H9 (cell line): ENCODE results near the gene ZIC4. TPM values are rescaled to one million over a fixed set of nuclear protein-coding genes. Genes with fewer than 3 reads are reported as not detected.

Experiments
- DNase-seq: peaks from one replicate; pipeline ENCODE4 v3.0.0-alpha.2; 2017
- H2AFZ ChIP-seq: one replicate; pipeline ENCODE4 v1.6.1; 2013; ENCODE audit warnings: mild to moderate bottlenecking, low read length, control low read depth, moderate library complexity
- H2AK5ac ChIP-seq: 2 replicates; pipeline ENCODE4 v1.6.1; 2013; ENCODE audit warnings: low read length, control low read depth, mixed read lengths; ENCODE audit not compliant: insufficient read length
- H2BK120ac ChIP-seq: one replicate; pipeline ENCODE4 v1.6.1; 2013; ENCODE audit warnings: low read depth, mild to moderate bottlenecking, low read length, control low read depth, inconsistent platforms; ENCODE audit not compliant: poor library complexity, severe bottlenecking
- H2BK12ac ChIP-seq: 2 replicates; pipeline ENCODE4 v1.6.1; 2013; ENCODE audit warnings: low read length, control low read depth, mixed read lengths, low read depth; ENCODE audit not compliant: insufficient read length
- H2BK15ac ChIP-seq: 2 replicates; pipeline ENCODE4 v1.6.1; 2013; ENCODE audit warnings: low read depth, low read length, control low read depth
- H2BK20ac ChIP-seq: one replicate; pipeline ENCODE4 v1.6.1; 2013; ENCODE audit warnings: low read depth, mild to moderate bottlenecking, low read length, control low read depth, inconsistent platforms; ENCODE audit not compliant: poor library complexity, severe bottlenecking
- H2BK5ac ChIP-seq: 2 replicates; pipeline ENCODE4 v1.6.1; 2013; ENCODE audit warnings: low read length, control low read depth, mixed read lengths; ENCODE audit not compliant: insufficient read length
- H3K14ac ChIP-seq: 2 replicates; pipeline ENCODE4 v1.6.1; 2013; ENCODE audit warnings: low read length, control low read depth; ENCODE audit not compliant: insufficient read depth
- H3K18ac ChIP-seq: 2 replicates; pipeline ENCODE4 v1.6.1; 2013; ENCODE audit warnings: low read depth, mild to moderate bottlenecking, mixed read lengths, low read length, control low read depth; ENCODE audit not compliant: insufficient read length
- H3K23ac ChIP-seq: 2 replicates; pipeline ENCODE4 v1.6.1; 2013; ENCODE audit warnings: low read length, control low read depth, mixed read lengths, low read depth; ENCODE audit not compliant: insufficient read length
- H3K23me2 ChIP-seq: 2 replicates; pipeline ENCODE4 v1.6.1; 2013; ENCODE audit warnings: low read depth, mild to moderate bottlenecking, mixed read lengths, low read length, control low read depth; ENCODE audit not compliant: insufficient read length, poor library complexity, severe bottlenecking
- H3K27ac ChIP-seq: 2 replicates; pipeline ENCODE4 v1.5.1; 2013; ENCODE audit warnings: low read length, control low read depth, mixed read lengths, low read depth; ENCODE audit not compliant: insufficient read length
- H3K27me3 ChIP-seq: 2 replicates; pipeline ENCODE4 v1.6.1; 2013; ENCODE audit warnings: low read length, control low read depth, inconsistent platforms; ENCODE audit not compliant: insufficient read depth
- H3K4ac ChIP-seq: 2 replicates; pipeline ENCODE4 v1.6.1; 2013; ENCODE audit warnings: low read depth, mild to moderate bottlenecking, control low read depth, inconsistent platforms, low read length, moderate library complexity
- H3K4me1 ChIP-seq: 2 replicates; pipeline ENCODE4 v1.6.1; 2013; ENCODE audit warnings: low read length, control low read depth, inconsistent platforms; ENCODE audit not compliant: insufficient read depth
- H3K4me2 ChIP-seq: 2 replicates; pipeline ENCODE4 v1.6.1; 2013; ENCODE audit warnings: low read length, control low read depth, mixed read lengths; ENCODE audit not compliant: insufficient read length, insufficient read depth
- H3K56ac ChIP-seq: 2 replicates; pipeline ENCODE4 v1.6.1; 2013; ENCODE audit warnings: low read depth, mild to moderate bottlenecking, mixed read lengths, low read length, control low read depth; ENCODE audit not compliant: insufficient read length
- H3K79me1 ChIP-seq: 2 replicates; pipeline ENCODE4 v1.6.1; 2013; ENCODE audit warnings: low read depth, mild to moderate bottlenecking, moderate library complexity, low read length, control low read depth, inconsistent platforms; ENCODE audit not compliant: insufficient read depth, poor library complexity, severe bottlenecking
- H3K79me2 ChIP-seq: 2 replicates; pipeline ENCODE4 v1.6.1; 2013; ENCODE audit warnings: low read length, control low read depth, inconsistent platforms; ENCODE audit not compliant: insufficient read depth
- H3K9ac ChIP-seq: 2 replicates; pipeline ENCODE4 v1.6.1; 2013; ENCODE audit warnings: low read length, control low read depth, mixed read lengths; ENCODE audit not compliant: insufficient read length; ENCODE audit errors: extremely low read depth
- H3K9me3 ChIP-seq: one replicate; pipeline ENCODE4 v1.6.1; 2013; ENCODE audit warnings: low read depth, low read length, inconsistent platforms; ENCODE audit not compliant: control insufficient read depth
- H3T11ph ChIP-seq: one replicate; pipeline ENCODE4 v1.6.1; 2013; ENCODE audit warnings: mild to moderate bottlenecking, low read length, control low read depth, inconsistent platforms
- H4K20me1 ChIP-seq: one replicate; pipeline ENCODE4 v1.6.1; 2013; ENCODE audit not compliant: control insufficient read depth, insufficient read length, insufficient read depth
- H4K5ac ChIP-seq: 2 replicates; pipeline ENCODE4 v1.6.1; 2013; ENCODE audit warnings: low read depth, mild to moderate bottlenecking, mixed read lengths, low read length, control low read depth; ENCODE audit not compliant: insufficient read length
- H4K8ac ChIP-seq: replicated peaks from 2 replicates; pipeline ENCODE4 v1.6.1; 2013; ENCODE audit warnings: low read length, control low read depth, mixed read lengths, low read depth; ENCODE audit not compliant: insufficient read length
- H4K91ac ChIP-seq: 2 replicates; pipeline ENCODE4 v1.6.1; 2013; ENCODE audit warnings: low read depth, mild to moderate bottlenecking, moderate library complexity, mixed read lengths, low read length, control low read depth; ENCODE audit not compliant: insufficient read length
- H3K27ac Mint-ChIP-seq, 3 experiments: 2 replicates in 2 of 3; 3 replicates in 1 of 3; pipeline ENCODE4 v1.8.0; 2020 to 2021; ENCODE audit warnings: mixed read lengths in 3 of 3, mild to moderate bottlenecking in 1 of 3, moderate library complexity in 1 of 3
- H3K27me3 Mint-ChIP-seq: 2 replicates; pipeline ENCODE4 v1.8.0; 2021; ENCODE audit warnings: low read depth, mild to moderate bottlenecking, moderate library complexity, mixed read lengths
- H3K36me3 Mint-ChIP-seq, 3 experiments: 2 replicates in 2 of 3; 3 replicates in 1 of 3; pipeline ENCODE4 v1.8.0; 2020 to 2021; ENCODE audit warnings: low read depth in 3 of 3, mixed read lengths in 3 of 3; ENCODE audit not compliant: insufficient read depth in 1 of 3
- H3K4me1 Mint-ChIP-seq, 2 experiments: 2 replicates each; pipeline ENCODE4 v1.8.0; 2020; ENCODE audit warnings: mixed read lengths in 2 of 2
- H3K4me3 Mint-ChIP-seq, 2 experiments: 2 replicates in 1 of 2; 3 replicates in 1 of 2; pipeline ENCODE4 v1.8.0; 2020 to 2021; ENCODE audit warnings: mild to moderate bottlenecking in 2 of 2, mixed read lengths in 2 of 2, moderate library complexity in 1 of 2
- H3K9me3 Mint-ChIP-seq, 2 experiments: 2 replicates in 1 of 2; 3 replicates in 1 of 2; pipeline ENCODE4 v1.8.0; 2020; ENCODE audit warnings: mild to moderate bottlenecking in 2 of 2, mixed read lengths in 2 of 2, moderate library complexity in 1 of 2
- WGBS: extraction: QIAGEN DNeasy Blood & Tissue Kit; methylation state at CpG from one replicate; pipeline ENCODE4 v1.1.7; 2013; ENCODE audit warnings: missing lambda C conversion rate, low lambda C conversion rate, mixed read lengths; ENCODE audit not compliant: insufficient read length; ENCODE audit errors: extremely low coverage; 5-methylcytosine and 5-hydroxymethylcytosine counted together
- total RNA-seq: library from RNA; stranded (reverse); gene quantifications from 2 replicates; pipeline ENCODE4 v1.2.1, GENCODE V29; 2021
- TF ChIP-seq, protein P1 (sequence below): fragments of 200-600 bp; sonication (generic); conservative IDR thresholded peaks from 3 replicates; pipeline ENCODE4 v1.8.0; 2021; ENCODE audit warnings: antibody characterized with exemption, mild to moderate bottlenecking

Gene ZIC4
- total RNA-seq, 1 experiment from 2014 or later, result not detected

DNA sequence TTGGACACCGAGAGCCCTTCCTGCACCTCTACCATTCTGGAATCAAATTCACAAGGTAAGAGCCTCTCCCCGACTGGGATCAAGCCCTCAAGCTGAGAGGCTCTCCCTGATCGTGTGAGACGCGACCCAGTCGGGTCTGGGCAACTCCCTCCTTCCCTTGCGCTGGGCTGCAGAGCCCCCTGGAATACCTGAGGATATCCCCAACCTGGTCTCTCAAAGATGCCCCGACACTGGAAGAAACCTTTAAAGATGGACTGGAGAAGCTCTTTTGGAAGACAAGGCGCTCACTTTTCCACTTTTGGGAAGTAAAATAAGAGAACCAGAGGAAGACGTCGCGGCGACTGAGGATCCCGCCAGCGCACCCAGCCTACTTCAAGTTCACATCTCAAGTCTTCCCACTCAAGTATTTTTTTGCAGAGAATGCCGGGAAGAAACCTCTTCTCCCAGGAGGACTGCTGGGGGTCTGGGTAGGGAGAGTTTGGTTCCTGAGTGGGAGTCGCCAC, 33.8 kb downstream of the ZIC4 start:
- no peak for DNase-seq
- Histone ChIP-seq H3T11ph (no peak overlapping the region), H4K8ac (no peak overlapping the region), H3K4me2 (no peak overlapping the region), H2AK5ac (no peak overlapping the region), H3K23me2 (peaks cover 1% of the 10 kb centered on the region), H3K79me1 (no peaks in the 10 kb centered on the region), H3K4me1 (peaks cover 3% of the 10 kb centered on the region; the same call in 1 of the 2 replicates), H3K14ac (no peak overlapping the region), H4K5ac (no peak overlapping the region), H3K27me3 (peaks cover 91% of the 10 kb centered on the region), H3K79me2 (no peaks in the 10 kb centered on the region), H2BK120ac (no peak overlapping the region), H2BK15ac (no peak overlapping the region), H2AFZ (no peak overlapping the region), H4K20me1 (no peaks in the 10 kb centered on the region), H3K56ac (no peak overlapping the region), H4K91ac (no peak overlapping the region), H3K18ac (no peak overlapping the region), H3K9me3 (no peaks in the 10 kb centered on the region), H3K4ac (no peak overlapping the region), H3K23ac (no peak overlapping the region), H2BK20ac (no peak overlapping the region), H3K27ac (no peak overlapping the region), H2BK5ac (no peak overlapping the region), H2BK12ac (no peak overlapping the region), H3K9ac (no peak overlapping the region)
- Mint-ChIP-seq H3K4me3 (peak overlapping the region in 1 of 2 experiments; percentile 72; a peak in 3 of 5 replicates), H3K36me3 (no peaks in the 10 kb centered on the region; a peak in 1 of 7 replicates), H3K27me3 (peaks cover 100% of the 10 kb centered on the region), H3K4me1 (peaks cover 35 to 70% of the 10 kb centered on the region in 2 experiments), H3K9me3 (peaks cover 0 to 2% of the 10 kb centered on the region in 2 experiments; a peak in 2 of 5 replicates), H3K27ac (no peak overlapping the region)
- TF ChIP-seq, protein P1, sequence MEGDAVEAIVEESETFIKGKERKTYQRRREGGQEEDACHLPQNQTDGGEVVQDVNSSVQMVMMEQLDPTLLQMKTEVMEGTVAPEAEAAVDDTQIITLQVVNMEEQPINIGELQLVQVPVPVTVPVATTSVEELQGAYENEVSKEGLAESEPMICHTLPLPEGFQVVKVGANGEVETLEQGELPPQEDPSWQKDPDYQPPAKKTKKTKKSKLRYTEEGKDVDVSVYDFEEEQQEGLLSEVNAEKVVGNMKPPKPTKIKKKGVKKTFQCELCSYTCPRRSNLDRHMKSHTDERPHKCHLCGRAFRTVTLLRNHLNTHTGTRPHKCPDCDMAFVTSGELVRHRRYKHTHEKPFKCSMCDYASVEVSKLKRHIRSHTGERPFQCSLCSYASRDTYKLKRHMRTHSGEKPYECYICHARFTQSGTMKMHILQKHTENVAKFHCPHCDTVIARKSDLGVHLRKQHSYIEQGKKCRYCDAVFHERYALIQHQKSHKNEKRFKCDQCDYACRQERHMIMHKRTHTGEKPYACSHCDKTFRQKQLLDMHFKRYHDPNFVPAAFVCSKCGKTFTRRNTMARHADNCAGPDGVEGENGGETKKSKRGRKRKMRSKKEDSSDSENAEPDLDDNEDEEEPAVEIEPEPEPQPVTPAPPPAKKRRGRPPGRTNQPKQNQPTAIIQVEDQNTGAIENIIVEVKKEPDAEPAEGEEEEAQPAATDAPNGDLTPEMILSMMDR, result no peak
- no CpG with 5 or more reads among the region's 17 CpGs for WGBS
